ENCODE data around the gene GNAT3. TPM values are rescaled to one million over a fixed set of nuclear protein-coding genes. Genes with fewer than 3 reads are reported as not detected.
A peak's percentile ranks its signal among the peaks of the same experiment; 100 is the strongest.

The GNAT3 gene
- total RNA-seq, 1 donor from 2014 or later, result not detected

GRCh38 chr7:80468931-80469714, 42.7 kb downstream of the GNAT3 start:
- no peaks in the 10 kb centered on the region for H3K36me3 Mint-ChIP-seq (ENCODE audit: low read depth, unreplicated experiment)
- Histone ChIP-seq H3K27ac (ENCODE audit: low read depth, low read length) (no peak overlapping the region), H2AFZ (ENCODE audit: low read depth, low read length) (no peak overlapping the region), H3K4me2 (ENCODE audit: low read length) (no peak overlapping the region), H3K9me3 (ENCODE audit: insufficient read depth, low read depth, low read length) (no peaks in the 10 kb centered on the region), H3K9ac (ENCODE audit: low read length) (no peak overlapping the region), H4K20me1 (ENCODE audit: insufficient read depth, low read length) (no peaks in the 10 kb centered on the region), H3K4me3 (ENCODE audit: insufficient read depth, low read depth, low read length) (no peak overlapping the region), H3K36me3 (ENCODE audit: insufficient read depth, low read length) (no peaks in the 10 kb centered on the region), H3K27me3 (ENCODE audit: insufficient read depth, low read length) (no peaks in the 10 kb centered on the region), H3K4me1 (ENCODE audit: insufficient read depth, low read length) (peaks cover 7% of the 10 kb centered on the region), H3K79me2 (ENCODE audit: insufficient read depth, low read length) (no peaks in the 10 kb centered on the region)
- FAIRE-seq (no peak), DNase-seq (ENCODE audit: low read depth) (peak; percentile 41)
- H3K27ac Mint-ChIP-seq (ENCODE audit: unreplicated experiment), result no peak overlapping the region
- H3K4me3 Mint-ChIP-seq (ENCODE audit: unreplicated experiment), result no peak overlapping the region
- TF ChIP-seq, protein P1, sequence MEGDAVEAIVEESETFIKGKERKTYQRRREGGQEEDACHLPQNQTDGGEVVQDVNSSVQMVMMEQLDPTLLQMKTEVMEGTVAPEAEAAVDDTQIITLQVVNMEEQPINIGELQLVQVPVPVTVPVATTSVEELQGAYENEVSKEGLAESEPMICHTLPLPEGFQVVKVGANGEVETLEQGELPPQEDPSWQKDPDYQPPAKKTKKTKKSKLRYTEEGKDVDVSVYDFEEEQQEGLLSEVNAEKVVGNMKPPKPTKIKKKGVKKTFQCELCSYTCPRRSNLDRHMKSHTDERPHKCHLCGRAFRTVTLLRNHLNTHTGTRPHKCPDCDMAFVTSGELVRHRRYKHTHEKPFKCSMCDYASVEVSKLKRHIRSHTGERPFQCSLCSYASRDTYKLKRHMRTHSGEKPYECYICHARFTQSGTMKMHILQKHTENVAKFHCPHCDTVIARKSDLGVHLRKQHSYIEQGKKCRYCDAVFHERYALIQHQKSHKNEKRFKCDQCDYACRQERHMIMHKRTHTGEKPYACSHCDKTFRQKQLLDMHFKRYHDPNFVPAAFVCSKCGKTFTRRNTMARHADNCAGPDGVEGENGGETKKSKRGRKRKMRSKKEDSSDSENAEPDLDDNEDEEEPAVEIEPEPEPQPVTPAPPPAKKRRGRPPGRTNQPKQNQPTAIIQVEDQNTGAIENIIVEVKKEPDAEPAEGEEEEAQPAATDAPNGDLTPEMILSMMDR (IDR thresholded peaks at IDR 0.05; ENCODE audit: insufficient read depth, low read depth, low read length), result no peak
- TF ChIP-seq EZH2 (IDR thresholded peaks at IDR 0.05; ENCODE audit: insufficient read depth, low read length), result no peak
- no peaks in the 10 kb centered on the region for H3K27me3 Mint-ChIP-seq (ENCODE audit: low read depth, unreplicated experiment)
- peaks cover 6% of the 10 kb centered on the region for H3K4me1 Mint-ChIP-seq (ENCODE audit: low read depth, unreplicated experiment)
- no peaks in the 10 kb centered on the region for H3K9me3 Mint-ChIP-seq (ENCODE audit: unreplicated experiment)

DNA sequence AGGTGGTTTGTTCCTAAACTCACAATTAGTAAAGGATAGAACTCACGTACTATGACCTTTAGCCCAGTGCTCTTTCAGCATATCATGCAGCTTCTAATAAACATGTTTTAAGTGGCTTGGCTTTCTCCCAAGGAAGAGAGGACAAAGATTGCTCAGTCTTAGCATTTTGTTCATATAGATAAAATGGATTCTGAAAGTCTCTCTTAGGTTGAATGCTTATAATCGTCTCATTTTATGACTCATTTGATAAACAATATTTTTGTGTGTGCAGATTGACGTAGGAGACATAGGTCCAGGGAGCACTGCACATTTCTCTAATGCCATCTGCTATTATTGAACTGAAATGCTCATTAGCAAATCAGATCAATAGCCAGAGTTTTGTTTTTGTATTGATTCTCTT, 44.8 kb downstream of the GNAT3 start:
- Mint-ChIP-seq H3K27me3 (ENCODE audit: low read depth, unreplicated experiment) (no peaks in the 10 kb centered on the region), H3K4me3 (ENCODE audit: unreplicated experiment) (no peak overlapping the region), H3K27ac (ENCODE audit: unreplicated experiment) (no peak overlapping the region), H3K36me3 (ENCODE audit: low read depth, unreplicated experiment) (no peaks in the 10 kb centered on the region), H3K9me3 (ENCODE audit: unreplicated experiment) (no peaks in the 10 kb centered on the region), H3K4me1 (ENCODE audit: low read depth, unreplicated experiment) (peaks cover 6% of the 10 kb centered on the region)
- no peaks in the 10 kb centered on the region for H3K9me3 ChIP-seq (ENCODE audit: insufficient read depth, low read depth, low read length)
- no peaks in the 10 kb centered on the region for H3K27me3 ChIP-seq (ENCODE audit: insufficient read depth, low read length)
- H3K4me2 ChIP-seq (ENCODE audit: low read length), result no peak overlapping the region
- H3K36me3 ChIP-seq (ENCODE audit: insufficient read depth, low read length), result no peaks in the 10 kb centered on the region
- H4K20me1 ChIP-seq (ENCODE audit: insufficient read depth, low read length), result no peaks in the 10 kb centered on the region
- TF ChIP-seq, protein P1 (IDR thresholded peaks at IDR 0.05; ENCODE audit: insufficient read depth, low read depth, low read length), result no peak
- no peak for TF ChIP-seq EZH2 (IDR thresholded peaks at IDR 0.05; ENCODE audit: insufficient read depth, low read length)
- no peaks in the 10 kb centered on the region for H3K79me2 ChIP-seq (ENCODE audit: insufficient read depth, low read length)
- H3K27ac ChIP-seq (ENCODE audit: low read depth, low read length), result peak overlapping the region; percentile 1
- no peak overlapping the region for H2AFZ ChIP-seq (ENCODE audit: low read depth, low read length)
- peak; percentile 12 for DNase-seq (ENCODE audit: low read depth)
- H3K4me1 ChIP-seq (ENCODE audit: insufficient read depth, low read length), result peaks cover 7% of the 10 kb centered on the region
- H3K4me3 ChIP-seq (ENCODE audit: insufficient read depth, low read depth, low read length), result no peak overlapping the region
- no peak overlapping the region for H3K9ac ChIP-seq (ENCODE audit: low read length)
- peak; percentile 67 for FAIRE-seq

GRCh38 chr7:80466636-80467035, 45.2 kb downstream of the GNAT3 start:
- H3K4me1 ChIP-seq (ENCODE audit: insufficient read depth, low read length), result peaks cover 7% of the 10 kb centered on the region
- H3K4me2 ChIP-seq (ENCODE audit: low read length), result no peak overlapping the region
- H4K20me1 ChIP-seq (ENCODE audit: insufficient read depth, low read length), result no peaks in the 10 kb centered on the region
- no peaks in the 10 kb centered on the region for H3K27me3 ChIP-seq (ENCODE audit: insufficient read depth, low read length)
- Mint-ChIP-seq H3K27ac (ENCODE audit: unreplicated experiment) (no peak overlapping the region), H3K4me1 (ENCODE audit: low read depth, unreplicated experiment) (peaks cover 4% of the 10 kb centered on the region), H3K27me3 (ENCODE audit: low read depth, unreplicated experiment) (no peaks in the 10 kb centered on the region), H3K9me3 (ENCODE audit: unreplicated experiment) (no peaks in the 10 kb centered on the region), H3K36me3 (ENCODE audit: low read depth, unreplicated experiment) (no peaks in the 10 kb centered on the region), H3K4me3 (ENCODE audit: unreplicated experiment) (no peak overlapping the region)
- H3K4me3 ChIP-seq (ENCODE audit: insufficient read depth, low read depth, low read length), result no peak overlapping the region
- no peaks in the 10 kb centered on the region for H3K9me3 ChIP-seq (ENCODE audit: insufficient read depth, low read depth, low read length)
- H3K79me2 ChIP-seq (ENCODE audit: insufficient read depth, low read length), result no peaks in the 10 kb centered on the region
- H3K9ac ChIP-seq (ENCODE audit: low read length), result no peak overlapping the region
- FAIRE-seq, result no peak
- peak overlapping the region; percentile 1 for H3K27ac ChIP-seq (ENCODE audit: low read depth, low read length)
- H2AFZ ChIP-seq (ENCODE audit: low read depth, low read length), result no peak overlapping the region
- no peaks in the 10 kb centered on the region for H3K36me3 ChIP-seq (ENCODE audit: insufficient read depth, low read length)
- no peak for TF ChIP-seq EZH2 (IDR thresholded peaks at IDR 0.05; ENCODE audit: insufficient read depth, low read length)
- TF ChIP-seq, protein P1 (IDR thresholded peaks at IDR 0.05; ENCODE audit: insufficient read depth, low read depth, low read length), result no peak
- DNase-seq (ENCODE audit: low read depth), result no peak

Data from astrocyte (in vitro differentiated cells and primary cell).